CD14-positive monocyte (primary cell): Measurements from ENCODE around the gene RSPO4. TPM values are rescaled to one million over a fixed set of nuclear protein-coding genes. Genes with fewer than 3 reads are reported as not detected.

ENCODE experiments used
- DNase-seq, 3 donors: peaks; one replicate each; pipeline ENCODE4 v3.0.0-alpha.2; 2011 to 2022
- H2AFZ ChIP-seq: 2 replicates; pipeline ENCODE4 v1.6.0; 2012; ENCODE audit warnings: mild to moderate bottlenecking, low read depth, low read length, inconsistent platforms; ENCODE audit not compliant: insufficient read depth, poor library complexity, severe bottlenecking
- H3K27ac ChIP-seq, 2 donors: 1 replicate in 1 of 2; 2 replicates in 1 of 2; pipeline ENCODE4 v1.5.1; 2012 to 2013; ENCODE audit warnings: low read length in 2 of 2, control low read depth in 1 of 2, inconsistent platforms in 1 of 2, low read depth in 1 of 2, mild to moderate bottlenecking in 1 of 2
- H3K27me3 ChIP-seq, 2 donors: one replicate each; pipeline versions ENCODE4 v1.6.0 to v1.6.1; 2011 to 2013; ENCODE audit warnings: low read length in 2 of 2; ENCODE audit not compliant: control insufficient read depth in 2 of 2, insufficient read depth in 2 of 2
- H3K36me3 ChIP-seq, 2 donors: replicated peaks in 1 of 2; 1 replicate in 1 of 2; 2 replicates in 1 of 2; pipeline versions ENCODE4 v1.5.1 to v1.6.1; 2012 to 2013; ENCODE audit warnings: low read length in 2 of 2, control low read depth in 1 of 2, inconsistent platforms in 1 of 2, mild to moderate bottlenecking in 1 of 2; ENCODE audit not compliant: insufficient read depth in 2 of 2, control insufficient read depth in 1 of 2
- H3K4me1 ChIP-seq, 2 donors: 1 replicate in 1 of 2; 2 replicates in 1 of 2; pipeline versions ENCODE4 v1.5.1 to v1.6.1; 2012 to 2013; ENCODE audit warnings: low read length in 2 of 2, control low read depth in 1 of 2, inconsistent platforms in 1 of 2, mild to moderate bottlenecking in 1 of 2, moderate library complexity in 1 of 2; ENCODE audit not compliant: insufficient read depth in 2 of 2, control insufficient read depth in 1 of 2
- H3K4me2 ChIP-seq: replicated peaks from 2 replicates; pipeline ENCODE3; 2012; ENCODE audit warnings: low read length, moderate library complexity, mild to moderate bottlenecking; ENCODE audit not compliant: poor library complexity, severe bottlenecking; ENCODE audit errors: extremely low read depth
- H3K4me3 ChIP-seq, 3 experiments: fragments of 200-600 bp in 1 of 3; sonication (generic) in 1 of 3; replicated peaks in 1 of 3; 1 replicate in 2 of 3; 2 replicates in 1 of 3; pipeline ENCODE4 v1.5.1; 2011 to 2013; ENCODE audit warnings: low read length in 3 of 3, mild to moderate bottlenecking in 3 of 3, control low read depth in 2 of 3, low read depth in 2 of 3, inconsistent platforms in 1 of 3, moderate library complexity in 1 of 3
- H3K79me2 ChIP-seq: 2 replicates; pipeline ENCODE4 v1.6.0; 2012; ENCODE audit warnings: mild to moderate bottlenecking, control low read depth, inconsistent platforms, low read length, moderate library complexity; ENCODE audit not compliant: insufficient read depth
- H3K9ac ChIP-seq: 2 replicates; pipeline ENCODE4 v1.6.0; 2017; ENCODE audit warnings: low read length, mild to moderate bottlenecking; ENCODE audit not compliant: insufficient read depth, poor library complexity, severe bottlenecking
- H3K9me3 ChIP-seq, 2 donors: replicated peaks in 1 of 2; 1 replicate in 1 of 2; 2 replicates in 1 of 2; pipeline versions ENCODE4 v1.5.1 to v1.6.1; 2012 to 2013; ENCODE audit warnings: low read length in 2 of 2, control low read depth in 1 of 2; ENCODE audit not compliant: control insufficient read depth in 1 of 2, insufficient read depth in 1 of 2
- H4K20me1 ChIP-seq: 2 replicates; pipeline ENCODE4 v1.6.0; 2012; ENCODE audit warnings: mild to moderate bottlenecking, low read length, control low read depth, moderate library complexity; ENCODE audit not compliant: insufficient read depth
- H3K27ac Mint-ChIP-seq, 7 donors: one replicate each; pipeline ENCODE4 v1.8.0; 2020; ENCODE audit warnings: mild to moderate bottlenecking in 7 of 7, mixed read lengths in 7 of 7, moderate library complexity in 6 of 7, inconsistent platforms in 2 of 7
- H3K27me3 Mint-ChIP-seq, 3 donors: one replicate each; pipeline ENCODE4 v1.8.0; 2021 to 2022; ENCODE audit warnings: low read depth in 3 of 3, mild to moderate bottlenecking in 3 of 3, mixed read lengths in 3 of 3, moderate library complexity in 3 of 3, inconsistent platforms in 1 of 3
- H3K36me3 Mint-ChIP-seq, 2 donors: one replicate each; pipeline ENCODE4 v1.8.0; 2020; ENCODE audit warnings: mixed read lengths in 2 of 2, inconsistent platforms in 1 of 2, mild to moderate bottlenecking in 1 of 2
- H3K4me1 Mint-ChIP-seq: one replicate; pipeline ENCODE4 v1.8.0; 2020; ENCODE audit warnings: mild to moderate bottlenecking, mixed read lengths
- H3K4me3 Mint-ChIP-seq, 2 donors: one replicate each; pipeline ENCODE4 v1.8.0; 2020; ENCODE audit warnings: mild to moderate bottlenecking in 2 of 2, mixed read lengths in 2 of 2, moderate library complexity in 1 of 2
- H3K9me3 Mint-ChIP-seq, 7 donors: one replicate each; pipeline ENCODE4 v1.8.0; 2020 to 2022; ENCODE audit warnings: mixed read lengths in 7 of 7, mild to moderate bottlenecking in 6 of 7, moderate library complexity in 6 of 7, inconsistent platforms in 2 of 7
- WGBS: methylation state at CpG from one replicate; pipeline ENCODE4 v1.1.5; 2013; ENCODE audit warnings: missing lambda C conversion rate; ENCODE audit not compliant: insufficient coverage; 5-methylcytosine and 5-hydroxymethylcytosine counted together
- intact Hi-C, 2 donors: fragments of 100-400 bp; cut with micrococcal nuclease; formaldehyde crosslinking; loops; one replicate each; pipeline versions ENCODE4 v1.15.0 to v1.15.1; 2023
- polyA plus RNA-seq, 3 donors: library from polyadenylated mRNA; depleted of rRNA in 1 of 3; unstranded in 2 of 3; stranded (reverse) in 1 of 3; fragments of 300-500 nt in 2 of 3; fragments of >200 nt in 1 of 3; fragmentation: Illumina TruSeq in 2 of 3; gene quantifications; 1 replicate in 2 of 3; 2 replicates in 1 of 3; pipeline ENCODE4 v1.2.3, GENCODE V29; 2012 to 2021
- TF ChIP-seq, protein P1 (sequence below): fragments of 200-600 bp; IDR thresholded peaks from one replicate; pipeline ENCODE4 v1.8.0; 2022; ENCODE audit warnings: antibody characterized with exemption, mild to moderate bottlenecking

The RSPO4 gene
- polyA plus RNA-seq, 3 donors = not detected

DNA sequence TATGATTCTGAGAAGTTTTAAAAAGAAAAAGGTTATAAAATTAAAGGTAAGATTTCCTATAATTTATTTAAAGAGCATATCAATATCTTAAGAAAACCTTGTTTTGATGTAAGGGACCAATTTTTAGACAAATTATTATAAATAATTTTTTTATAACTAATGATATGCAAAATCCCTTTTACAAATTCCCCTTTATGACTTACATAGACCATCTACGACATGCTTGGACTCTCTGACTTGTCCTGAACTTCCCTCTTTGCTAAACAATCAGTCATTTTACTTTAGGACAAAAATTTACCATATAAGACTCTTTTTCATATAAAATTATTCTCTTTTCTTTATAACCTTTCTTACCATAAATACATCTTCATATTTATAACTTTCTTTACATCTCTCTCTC, 70.7 kb downstream of the RSPO4 start:
- H3K4me3 Mint-ChIP-seq = no peak overlapping the region
- H3K27ac Mint-ChIP-seq = no peak overlapping the region
- Histone ChIP-seq H3K9ac (no peak overlapping the region), H3K4me1 (no peaks in the 10 kb centered on the region), H3K4me2 (no peak overlapping the region), H2AFZ (no peak overlapping the region), H3K27ac (no peak overlapping the region), H3K36me3 (no peaks in the 10 kb centered on the region), H3K27me3 (no peaks in the 10 kb centered on the region), H4K20me1 (no peaks in the 10 kb centered on the region), H3K79me2 (no peaks in the 10 kb centered on the region), H3K4me3 (no peak overlapping the region), H3K9me3 (peaks cover 14 to 24% of the 10 kb centered on the region in 2 donors)
- intact Hi-C loops = no loop called here
- 69% methylated on average over 1 of the region's 1 CpG for WGBS
- H3K27me3 Mint-ChIP-seq = peaks cover 0 to 4% (median 3%) of the 10 kb centered on the region in 3 donors
- H3K9me3 Mint-ChIP-seq = peaks cover 14 to 36% (median 27%) of the 10 kb centered on the region in 7 donors
- H3K4me1 Mint-ChIP-seq = peaks cover 3% of the 10 kb centered on the region
- TF ChIP-seq, protein P1, sequence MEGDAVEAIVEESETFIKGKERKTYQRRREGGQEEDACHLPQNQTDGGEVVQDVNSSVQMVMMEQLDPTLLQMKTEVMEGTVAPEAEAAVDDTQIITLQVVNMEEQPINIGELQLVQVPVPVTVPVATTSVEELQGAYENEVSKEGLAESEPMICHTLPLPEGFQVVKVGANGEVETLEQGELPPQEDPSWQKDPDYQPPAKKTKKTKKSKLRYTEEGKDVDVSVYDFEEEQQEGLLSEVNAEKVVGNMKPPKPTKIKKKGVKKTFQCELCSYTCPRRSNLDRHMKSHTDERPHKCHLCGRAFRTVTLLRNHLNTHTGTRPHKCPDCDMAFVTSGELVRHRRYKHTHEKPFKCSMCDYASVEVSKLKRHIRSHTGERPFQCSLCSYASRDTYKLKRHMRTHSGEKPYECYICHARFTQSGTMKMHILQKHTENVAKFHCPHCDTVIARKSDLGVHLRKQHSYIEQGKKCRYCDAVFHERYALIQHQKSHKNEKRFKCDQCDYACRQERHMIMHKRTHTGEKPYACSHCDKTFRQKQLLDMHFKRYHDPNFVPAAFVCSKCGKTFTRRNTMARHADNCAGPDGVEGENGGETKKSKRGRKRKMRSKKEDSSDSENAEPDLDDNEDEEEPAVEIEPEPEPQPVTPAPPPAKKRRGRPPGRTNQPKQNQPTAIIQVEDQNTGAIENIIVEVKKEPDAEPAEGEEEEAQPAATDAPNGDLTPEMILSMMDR = no peak
- DNase-seq = no peak
- H3K36me3 Mint-ChIP-seq = peaks cover 3% of the 10 kb centered on the region in 2 donors

DNA sequence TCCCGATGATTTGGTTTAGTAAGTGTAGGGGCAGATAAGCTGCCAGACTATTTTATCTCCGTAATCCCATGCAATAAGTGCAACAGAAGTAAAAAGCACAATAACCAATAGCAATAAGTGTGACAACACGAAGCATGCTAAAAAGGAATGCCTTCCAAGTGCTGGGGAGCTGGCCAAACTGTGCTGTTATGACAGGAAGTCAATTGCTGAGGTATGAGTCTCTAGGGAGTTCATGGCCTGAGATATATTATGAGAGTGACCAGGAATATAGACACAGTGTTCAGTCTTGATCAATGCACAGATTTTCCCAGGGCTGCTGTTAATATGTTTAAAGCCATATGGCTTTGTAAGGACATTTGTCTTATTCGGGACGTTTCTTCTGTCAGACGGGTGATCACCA, 75.4 kb downstream of the RSPO4 start:
- 89% methylated on average over 3 of the region's 6 CpGs for WGBS
- Histone ChIP-seq H3K79me2 (no peaks in the 10 kb centered on the region), H3K4me2 (no peak overlapping the region), H4K20me1 (no peaks in the 10 kb centered on the region), H3K27me3 (no peaks in the 10 kb centered on the region), H3K4me3 (no peak overlapping the region), H3K4me1 (peaks cover 29 to 31% of the 10 kb centered on the region in 2 donors), H2AFZ (no peak overlapping the region), H3K27ac (no peak overlapping the region), H3K9me3 (peaks cover 4 to 17% of the 10 kb centered on the region in 2 donors), H3K9ac (no peak overlapping the region), H3K36me3 (no peaks in the 10 kb centered on the region)
- TF ChIP-seq, protein P1 = no peak
- Mint-ChIP-seq H3K27ac (no peak overlapping the region), H3K9me3 (peaks cover 8 to 24% (median 20%) of the 10 kb centered on the region in 7 donors), H3K4me3 (no peak overlapping the region), H3K36me3 (peaks cover 3 to 4% of the 10 kb centered on the region in 2 donors), H3K4me1 (peaks cover 31% of the 10 kb centered on the region), H3K27me3 (peaks cover 0 to 3% (median 2%) of the 10 kb centered on the region in 3 donors)
- no peak for DNase-seq
- intact Hi-C loops = no loop called here
